ENCODE data around the gene CLDN18.

Gene CLDN18

GRCh38 chr3:138009476-138010272, at the start of gene CLDN18:
TSS of gene CLDN18 (plus strand) at chr3:138010165. CDS start at chr3:138010226, 61 bp downstream.
- FAIRE-seq = no peak

DNA sequence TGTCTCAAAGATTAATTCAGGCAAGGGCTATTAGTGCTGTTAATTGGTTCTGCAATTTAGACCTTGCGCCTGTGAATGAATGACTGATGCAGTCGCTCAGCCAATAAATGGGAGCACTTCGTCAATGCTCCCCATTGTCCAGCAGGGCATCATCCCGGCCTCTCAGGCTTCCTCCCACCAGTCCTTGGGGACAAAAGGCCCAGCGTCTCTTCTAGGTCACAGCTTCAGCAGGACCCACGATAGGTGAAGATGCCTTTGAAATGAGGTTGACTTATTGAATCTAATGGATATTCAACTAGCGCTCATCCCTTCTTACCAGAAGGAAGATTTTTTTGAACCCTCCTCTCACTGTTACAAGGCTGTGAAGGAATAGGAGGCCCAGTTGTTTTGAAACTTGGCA, 47.7 kb upstream of the CLDN18 start:
- FAIRE-seq = no peak

DNA sequence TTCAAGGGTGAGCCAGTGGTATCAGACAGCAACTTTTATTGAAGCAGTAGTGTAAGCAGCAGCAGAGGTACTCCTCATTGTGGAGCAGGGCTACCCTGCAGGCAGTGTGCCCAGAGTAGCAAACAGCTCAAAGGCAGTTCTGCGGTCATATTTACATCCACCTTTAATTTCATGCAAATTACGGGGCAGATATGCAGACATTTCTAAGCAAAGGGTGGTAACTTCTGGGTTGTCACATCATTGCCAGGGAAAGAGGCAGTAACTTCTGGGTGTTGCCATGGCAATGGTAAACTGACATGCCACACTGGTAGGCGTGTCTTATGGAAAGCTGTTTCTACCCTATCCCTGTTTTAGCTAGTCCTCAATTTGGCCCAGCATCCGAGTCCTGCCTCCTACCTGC, 46.5 kb upstream of the CLDN18 start:
- FAIRE-seq = no peak

GRCh38 chr3:137970914-137971831, 38.8 kb upstream of the CLDN18 start:
- peak; percentile 66 for FAIRE-seq

DNA sequence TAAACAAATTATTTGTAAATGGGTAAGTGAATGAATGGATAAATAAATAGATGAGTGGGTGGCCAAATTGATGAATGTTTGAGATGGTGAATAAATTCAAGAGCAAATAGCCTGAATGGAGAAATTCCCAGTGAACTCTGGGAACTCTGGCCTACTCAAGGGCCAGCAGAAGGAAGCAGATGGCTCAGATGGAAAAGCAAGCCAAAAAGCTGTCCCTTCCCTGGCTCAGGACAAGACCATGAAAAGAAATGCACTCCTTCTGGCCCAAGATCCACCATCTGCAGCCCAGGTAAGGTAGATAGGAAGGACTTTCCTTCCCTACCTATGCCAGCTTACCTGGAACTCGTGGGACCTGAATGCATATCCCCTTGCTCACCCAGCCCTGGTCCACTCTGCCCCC, 37.6 kb upstream of the CLDN18 start:
- FAIRE-seq = no peak

GRCh38 chr3:137978328-137978727, 31.6 kb upstream of the CLDN18 start:
- FAIRE-seq = no peak

DNA sequence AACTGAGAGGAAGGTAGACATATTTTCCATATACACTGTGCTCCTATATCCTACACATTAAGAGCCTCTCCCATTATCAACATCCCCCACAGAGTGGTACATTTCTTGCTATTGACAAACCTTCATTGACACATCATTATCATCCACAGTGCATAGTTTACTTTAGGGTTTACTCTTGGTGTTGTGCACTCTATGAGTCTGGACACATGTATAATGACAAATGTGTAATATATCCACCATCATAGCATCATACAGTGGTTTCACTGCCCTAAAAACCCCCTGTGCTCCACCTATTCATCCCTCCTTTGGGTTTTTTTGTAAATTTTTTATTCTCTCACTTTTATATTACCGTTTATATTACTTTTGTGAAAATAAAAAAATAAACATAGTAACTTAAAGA, 22.2 kb upstream of the CLDN18 start:
- no peak for FAIRE-seq

- FAIRE-seq = no peak
Measured at GRCh38 chr3:137988152-137988551, 21.8 kb upstream of the CLDN18 start.

DNA sequence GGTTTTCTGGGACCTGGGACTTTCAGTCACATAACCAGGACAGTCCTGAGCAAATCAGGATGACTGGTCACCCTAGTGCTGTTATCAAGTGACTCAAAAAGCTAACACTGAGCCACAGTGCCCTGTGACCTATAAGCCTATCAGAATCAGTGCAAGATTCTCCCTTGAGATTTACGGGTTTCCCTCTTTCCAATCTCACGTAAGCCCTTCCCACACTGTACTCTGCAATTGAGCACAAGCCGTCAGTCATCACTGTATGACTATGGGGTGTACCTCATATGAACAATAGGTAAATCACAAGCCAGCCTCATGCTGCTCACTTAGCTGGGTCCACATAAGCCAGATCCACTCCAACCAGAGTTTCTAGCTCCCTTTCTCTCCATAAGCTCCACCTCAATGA, 21.0 kb upstream of the CLDN18 start:
- no peak for FAIRE-seq

- no peak for FAIRE-seq
Measured at GRCh38 chr3:137990427-137990826, 19.5 kb upstream of the CLDN18 start.

DNA sequence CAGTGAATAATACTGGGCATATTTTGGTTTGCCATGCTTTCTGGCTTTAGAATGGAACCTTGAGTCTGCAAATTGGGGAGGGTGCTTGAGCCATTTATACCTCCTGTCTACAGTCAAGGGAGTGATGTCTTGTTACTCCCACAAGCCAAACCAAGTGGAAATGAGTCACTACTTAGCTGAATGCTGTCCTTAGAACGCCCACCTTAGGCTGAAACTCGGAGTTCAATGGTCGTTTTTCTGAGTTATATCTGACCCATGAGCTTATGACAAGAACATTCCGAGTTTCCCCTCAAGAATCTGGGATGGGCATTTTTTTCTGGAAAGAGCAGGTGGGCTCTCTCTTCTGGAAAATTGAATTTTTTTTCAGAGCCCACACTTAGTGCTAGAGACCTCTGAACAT, 17.4 kb upstream of the CLDN18 start:
- FAIRE-seq = no peak

DNA sequence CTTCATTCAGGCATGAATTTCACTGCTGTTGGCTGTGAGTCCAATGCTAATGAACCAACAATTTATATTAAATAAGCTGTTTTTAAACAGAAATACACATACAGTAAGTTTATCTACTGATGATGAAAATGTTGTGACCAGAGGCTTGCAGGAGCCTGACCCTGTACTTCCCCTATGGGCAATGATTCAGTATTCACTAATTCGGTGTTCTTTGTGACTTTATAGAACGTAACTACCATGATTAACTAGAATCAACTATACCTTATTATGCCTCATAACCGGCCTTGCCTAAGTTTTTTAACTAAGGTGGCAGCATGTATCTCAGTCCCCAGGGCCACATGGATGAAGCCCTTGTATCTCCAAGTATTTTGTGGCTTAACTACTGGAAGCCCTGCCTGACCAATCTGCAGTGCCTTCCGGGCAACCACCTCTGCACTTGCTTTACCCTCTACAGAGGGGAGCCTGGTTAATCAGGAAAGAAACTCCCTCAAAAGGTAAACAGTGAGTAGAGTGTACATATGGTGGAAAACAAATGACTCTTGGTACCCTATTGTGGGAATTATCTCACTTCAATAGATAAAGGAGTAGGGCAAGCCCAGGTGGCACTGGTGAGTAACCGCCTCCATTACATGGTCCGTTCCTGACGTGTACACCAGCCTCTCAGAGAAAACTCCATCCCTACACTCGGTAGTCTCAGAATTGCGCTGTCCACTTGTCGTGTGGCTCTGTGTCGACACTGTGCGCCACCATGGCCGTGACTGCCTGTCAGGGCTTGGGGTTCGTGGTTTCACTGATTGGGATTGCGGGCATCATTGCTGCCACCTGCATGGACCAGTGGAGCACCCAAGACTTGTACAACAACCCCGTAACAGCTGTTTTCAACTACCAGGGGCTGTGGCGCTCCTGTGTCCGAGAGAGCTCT, 11.6 kb upstream of the CLDN18 start:
- FAIRE-seq = no peak

- no peak for FAIRE-seq
Measured at GRCh38 chr3:138003069-138003468, 6.9 kb upstream of the CLDN18 start.

DNA sequence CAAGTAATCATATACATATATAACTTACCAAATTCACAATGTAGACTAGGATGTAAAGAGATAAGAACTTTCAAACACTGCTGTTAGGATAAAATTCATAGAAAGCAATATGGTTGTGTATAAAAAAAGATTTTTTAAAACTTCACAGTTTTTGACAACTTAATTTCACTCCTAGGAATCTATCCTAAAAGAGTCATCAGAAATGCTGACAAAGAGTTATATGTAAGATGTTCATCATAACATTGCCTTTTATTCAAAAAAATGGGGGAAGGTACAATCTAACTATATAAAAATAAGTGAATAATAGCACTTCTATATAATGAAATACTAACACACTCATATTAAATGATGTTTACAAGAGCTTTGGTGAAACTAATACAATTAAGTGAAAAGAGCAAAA, 4.3 kb upstream of the CLDN18 start:
- FAIRE-seq = no peak

- no peak for FAIRE-seq
Measured at GRCh38 chr3:138007898-138008297, 2.1 kb upstream of the CLDN18 start.

- no peak for FAIRE-seq
Measured at GRCh38 chr3:138010273-138010590, 267 bp downstream of the CLDN18 start.

- no peak for FAIRE-seq
Measured at GRCh38 chr3:138011722-138012121, 1.8 kb downstream of the CLDN18 start.

- no peak for FAIRE-seq
Measured at GRCh38 chr3:138012526-138012925, 2.6 kb downstream of the CLDN18 start.

DNA sequence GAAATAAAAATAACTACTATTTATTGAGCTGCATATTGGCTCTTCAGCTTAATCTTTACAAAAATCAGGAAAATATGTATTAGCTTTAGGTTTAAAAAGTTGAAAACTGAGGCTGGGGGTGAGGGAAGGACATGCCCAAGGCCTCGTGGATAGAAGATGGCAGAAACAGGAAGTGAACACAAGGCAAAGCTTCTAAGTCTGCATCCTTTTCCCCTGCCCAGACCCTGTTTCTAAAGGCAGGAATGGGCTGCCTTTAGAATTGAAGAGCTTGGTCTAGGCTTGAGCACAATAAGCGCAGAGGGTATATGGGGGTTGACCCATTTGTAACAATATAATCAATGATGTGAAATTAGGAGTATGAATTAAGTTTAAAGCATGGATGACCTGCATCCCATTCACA, 6.1 kb downstream of the CLDN18 start:
- no peak for FAIRE-seq

DNA sequence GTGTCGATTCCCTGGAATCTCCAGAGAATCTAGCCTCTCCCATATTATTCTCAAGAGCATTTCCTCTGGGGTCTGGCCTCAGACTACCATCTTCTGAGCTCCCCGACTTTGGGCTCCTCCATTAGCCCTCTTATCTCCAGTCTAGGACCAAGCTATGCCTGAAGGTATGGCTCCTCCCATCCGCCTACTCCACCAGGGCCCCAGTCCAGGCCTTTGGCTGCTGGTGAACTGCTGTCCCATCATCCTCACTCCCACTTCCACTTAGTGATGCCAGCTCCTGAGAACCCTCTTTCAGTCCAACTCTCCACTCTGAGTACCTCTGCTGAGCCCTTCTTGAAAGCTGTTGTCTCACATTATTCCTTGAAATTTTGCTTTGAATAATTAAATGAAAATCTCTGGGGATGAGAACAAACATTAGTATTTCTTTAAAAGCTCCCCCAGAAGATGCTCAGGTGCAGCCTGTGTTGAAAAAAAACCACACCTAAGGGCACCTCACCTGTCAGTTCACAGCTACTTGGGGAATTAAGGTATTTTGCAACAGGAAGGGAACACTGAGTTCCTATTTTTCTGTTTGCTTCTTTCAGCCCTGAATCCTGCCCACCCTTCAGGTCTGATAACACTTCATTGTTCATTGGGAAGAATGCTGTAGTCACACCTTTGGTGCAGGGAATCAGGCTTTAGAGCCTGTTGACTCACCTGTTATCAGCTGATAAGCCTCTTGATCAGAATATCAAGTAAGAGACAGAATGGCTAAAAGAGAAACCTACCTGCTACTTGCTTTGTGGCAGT, 9.5 kb downstream of the CLDN18 start:
- no peak for FAIRE-seq

GRCh38 chr3:138023754-138024153, 13.8 kb downstream of the CLDN18 start:
- FAIRE-seq = no peak

DNA sequence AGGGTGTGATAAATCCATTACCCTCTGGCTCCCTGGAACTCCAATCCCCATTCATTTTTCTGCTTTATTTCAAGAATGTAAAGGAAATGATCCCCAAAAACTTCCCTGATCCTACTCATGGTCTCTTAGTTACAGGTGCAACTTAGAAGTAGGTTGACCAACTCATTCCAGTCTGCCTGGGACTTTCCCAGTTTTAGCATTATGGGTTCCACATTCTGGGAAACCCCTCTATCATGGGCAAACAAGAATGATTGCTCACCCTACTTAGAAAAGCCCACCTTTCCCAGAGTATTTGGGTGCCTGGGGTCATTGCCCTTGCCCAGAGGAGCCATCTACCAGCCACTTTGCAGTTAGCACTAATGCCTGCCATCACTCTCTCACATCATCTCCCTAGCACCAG, 15.6 kb downstream of the CLDN18 start:
- no peak for FAIRE-seq
